Activated CD8-positive, alpha-beta T cell treated with anti-CD3 and anti-CD28 coated beads for 36 hours (primary cell): ENCODE data around the gene FGF19. TPM values are rescaled to one million over a fixed set of nuclear protein-coding genes. Genes with fewer than 3 reads are reported as not detected.

ENCODE experiments used
- ATAC-seq: fragments of 200-7000 bp; cut with Tn5 transposase; one replicate; pipeline ENCODE4 v1.10.0; 2021; ENCODE audit warnings: mild to moderate bottlenecking, moderate library complexity
- CTCF ChIA-PET: fragments of 350-600 bp; sonication (Branson Sonifier 250); formaldehyde crosslinking; loops from one replicate; lab custom pipeline; 2021; ENCODE audit warnings: antibody characterized with exemption; lab: Charles Lee
- POLR2A ChIA-PET: fragments of 350-600 bp; sonication (Branson Sonifier 250); formaldehyde crosslinking; loops from one replicate; lab custom pipeline; 2021; ENCODE audit warnings: antibody characterized with exemption; lab: Charles Lee
- DNase-seq: peaks from one replicate; pipeline ENCODE4 v3.0.0-alpha.2; 2020
- H3K27ac Mint-ChIP-seq: one replicate; pipeline ENCODE4 v1.8.0; 2021; ENCODE audit warnings: mild to moderate bottlenecking, mixed read lengths
- H3K27me3 Mint-ChIP-seq: one replicate; pipeline ENCODE4 v1.8.0; 2021; ENCODE audit warnings: mixed read lengths
- H3K36me3 Mint-ChIP-seq: one replicate; pipeline ENCODE4 v1.8.0; 2021; ENCODE audit warnings: low read depth, mixed read lengths
- H3K4me1 Mint-ChIP-seq: one replicate; pipeline ENCODE4 v1.8.0; 2021; ENCODE audit warnings: low read depth, mixed read lengths
- H3K4me3 Mint-ChIP-seq: one replicate; pipeline ENCODE4 v1.8.0; 2021; ENCODE audit warnings: mild to moderate bottlenecking, moderate library complexity, mixed read lengths
- H3K9me3 Mint-ChIP-seq: one replicate; pipeline ENCODE4 v1.8.0; 2021; ENCODE audit warnings: mixed read lengths
- intact Hi-C: fragments of 100-400 bp; cut with micrococcal nuclease; formaldehyde crosslinking; loops from one replicate; pipeline ENCODE4 v1.10.0; 2022
- total RNA-seq, 2 experiments: library from RNA; stranded (reverse); gene quantifications; one replicate each; pipeline ENCODE4 v1.2.3, GENCODE V29; 2021
- TF ChIP-seq, protein P1 (sequence below): fragments of 200-600 bp; IDR thresholded peaks from one replicate; pipeline ENCODE4 v1.8.0; 2022; ENCODE audit warnings: antibody characterized with exemption, mild to moderate bottlenecking

The FGF19 gene
- total RNA-seq, 2 experiments from 2014 or later: not detected

DNA sequence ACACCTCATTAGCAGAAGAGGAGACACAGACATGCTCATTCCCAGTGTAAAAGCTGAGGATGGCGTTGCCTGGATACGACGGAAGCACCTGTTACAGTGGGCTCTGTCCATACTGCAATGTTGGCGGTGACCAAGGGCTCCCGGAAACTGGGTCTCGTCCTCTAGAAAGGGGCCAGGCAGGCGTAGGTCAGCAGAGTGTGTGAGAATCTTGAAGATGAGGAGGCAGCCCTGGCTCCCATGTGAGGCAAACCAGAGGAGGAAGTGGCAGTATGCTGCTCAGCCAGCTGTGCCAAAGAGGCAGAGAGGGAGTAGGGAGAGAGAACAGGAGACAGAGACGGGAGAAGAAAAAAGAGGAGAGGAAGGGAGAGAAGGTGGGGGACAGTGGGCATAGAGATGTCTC, 38.9 kb downstream of the FGF19 start:
- ChIA-PET POLR2A (no interaction called here), CTCF (interaction anchor here (1.0 to 1.3 kb wide), 2 partner anchors 21 kb away, joined by 3 read pairs; no protein-coding TSS in a partner anchor)
- H3K9me3 Mint-ChIP-seq: no peaks in the 10 kb centered on the region

DNA sequence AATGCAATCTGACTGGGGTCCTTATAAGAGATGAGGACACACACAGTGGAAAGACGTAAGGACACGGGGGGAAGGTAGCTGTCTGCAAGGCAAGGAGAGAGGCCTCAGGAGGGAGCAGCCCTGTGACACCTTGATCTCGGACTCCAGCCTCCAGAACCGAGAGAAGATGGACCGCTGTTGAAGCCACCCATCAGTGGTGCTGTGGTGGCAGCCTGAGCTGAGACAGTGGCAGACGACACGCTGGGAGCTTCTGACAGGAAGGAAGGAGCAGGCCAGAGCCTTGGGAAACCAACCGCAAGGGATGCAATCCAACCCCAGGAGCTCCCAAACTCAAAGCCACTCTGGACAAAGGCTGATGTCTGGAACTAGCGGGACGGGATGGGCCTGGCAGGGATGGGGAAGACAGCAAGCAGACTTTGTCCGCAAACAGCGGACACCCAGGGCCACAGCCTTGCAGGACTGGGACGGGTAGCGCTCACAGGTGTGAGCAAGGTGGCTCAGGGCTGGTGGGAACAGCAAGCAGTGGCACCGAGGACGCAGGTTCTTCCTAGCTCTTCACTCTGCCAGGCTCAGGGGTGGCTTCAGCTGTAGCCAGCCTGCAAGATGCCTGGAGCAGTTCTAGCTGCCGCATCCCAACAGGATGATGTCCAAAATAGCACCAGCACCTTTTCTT, 39.6 kb downstream of the FGF19 start:
- H3K36me3 Mint-ChIP-seq: peaks cover 14% of the 10 kb centered on the region
- no peak for DNase-seq
- ATAC-seq: no peak
- H3K27ac Mint-ChIP-seq: no peak overlapping the region
- ChIA-PET CTCF (interaction anchor here (1.0 to 1.3 kb wide), 2 partner anchors 21 to 22 kb away, joined by 3 read pairs; no protein-coding TSS in a partner anchor), POLR2A (no interaction called here)
- no peak overlapping the region for H3K4me3 Mint-ChIP-seq
- no peaks in the 10 kb centered on the region for H3K27me3 Mint-ChIP-seq
- peaks cover 2% of the 10 kb centered on the region for H3K4me1 Mint-ChIP-seq
- no peaks in the 10 kb centered on the region for H3K9me3 Mint-ChIP-seq
- TF ChIP-seq, protein P1, sequence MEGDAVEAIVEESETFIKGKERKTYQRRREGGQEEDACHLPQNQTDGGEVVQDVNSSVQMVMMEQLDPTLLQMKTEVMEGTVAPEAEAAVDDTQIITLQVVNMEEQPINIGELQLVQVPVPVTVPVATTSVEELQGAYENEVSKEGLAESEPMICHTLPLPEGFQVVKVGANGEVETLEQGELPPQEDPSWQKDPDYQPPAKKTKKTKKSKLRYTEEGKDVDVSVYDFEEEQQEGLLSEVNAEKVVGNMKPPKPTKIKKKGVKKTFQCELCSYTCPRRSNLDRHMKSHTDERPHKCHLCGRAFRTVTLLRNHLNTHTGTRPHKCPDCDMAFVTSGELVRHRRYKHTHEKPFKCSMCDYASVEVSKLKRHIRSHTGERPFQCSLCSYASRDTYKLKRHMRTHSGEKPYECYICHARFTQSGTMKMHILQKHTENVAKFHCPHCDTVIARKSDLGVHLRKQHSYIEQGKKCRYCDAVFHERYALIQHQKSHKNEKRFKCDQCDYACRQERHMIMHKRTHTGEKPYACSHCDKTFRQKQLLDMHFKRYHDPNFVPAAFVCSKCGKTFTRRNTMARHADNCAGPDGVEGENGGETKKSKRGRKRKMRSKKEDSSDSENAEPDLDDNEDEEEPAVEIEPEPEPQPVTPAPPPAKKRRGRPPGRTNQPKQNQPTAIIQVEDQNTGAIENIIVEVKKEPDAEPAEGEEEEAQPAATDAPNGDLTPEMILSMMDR: no peak
- intact Hi-C loops: no loop called here

More for the DNA sequence above, 38.9 kb downstream of the FGF19 start:
- ATAC-seq (no peak), DNase-seq (no peak)
- no peak overlapping the region for H3K27ac Mint-ChIP-seq
- TF ChIP-seq, protein P1: no peak
- H3K27me3 Mint-ChIP-seq: no peaks in the 10 kb centered on the region
- intact Hi-C loops: no loop called here
- H3K36me3 Mint-ChIP-seq: peaks cover 16% of the 10 kb centered on the region
- peaks cover 2% of the 10 kb centered on the region for H3K4me1 Mint-ChIP-seq
- H3K4me3 Mint-ChIP-seq: no peak overlapping the region

GRCh38 chr11:69663326-69663725, 40.5 kb downstream of the FGF19 start:
- ChIA-PET POLR2A (interaction anchor here (2.1 kb wide), 1 partner anchor 11 kb away, joined by 4 read pairs; the partner anchor contains the start of gene LTO1), CTCF (interaction anchor here (2.4 kb wide), 1 partner anchor 7 kb away, joined by 16 read pairs; no protein-coding TSS in a partner anchor)
- no peak overlapping the region for H3K4me3 Mint-ChIP-seq
- no peak overlapping the region for H3K27ac Mint-ChIP-seq
- TF ChIP-seq, protein P1: no peak
- no peaks in the 10 kb centered on the region for H3K27me3 Mint-ChIP-seq
- H3K9me3 Mint-ChIP-seq: no peaks in the 10 kb centered on the region
- intact Hi-C loops: no loop called here
- DNase-seq: no peak
- peaks cover 11% of the 10 kb centered on the region for H3K36me3 Mint-ChIP-seq
- no peak for ATAC-seq
- no peaks in the 10 kb centered on the region for H3K4me1 Mint-ChIP-seq

- Mint-ChIP-seq H3K36me3 (peaks cover 7% of the 10 kb centered on the region), H3K9me3 (no peaks in the 10 kb centered on the region), H3K27me3 (no peaks in the 10 kb centered on the region), H3K4me1 (no peaks in the 10 kb centered on the region), H3K27ac (no peak overlapping the region), H3K4me3 (no peak overlapping the region)
- CTCF ChIA-PET: interaction anchor here (1.6 to 2.4 kb wide), 2 partner anchors 8 to 20 kb away, joined by 4 to 16 read pairs; no protein-coding TSS in a partner anchor
- TF ChIP-seq, protein P1: no peak
- DNase-seq (no peak), ATAC-seq (no peak)
- POLR2A ChIA-PET: interaction anchor here (2.1 kb wide), 1 partner anchor 12 kb away, joined by 4 read pairs; the partner anchor contains the start of gene LTO1
- intact Hi-C loops: no loop called here
Observed at GRCh38 chr11:69662806-69663205, 41.0 kb downstream of the FGF19 start.
